Kidney (tissue), 14 donors: ENCODE data around the gene PEAK1. TPM values are rescaled to one million over a fixed set of nuclear protein-coding genes. Genes with fewer than 3 reads are reported as not detected.

Experiments
- DNase-seq, 5 donors: peaks; one replicate each; pipeline ENCODE4 v3.0.0-alpha.2; 2013 to 2020
- FAIRE-seq: peaks from 2 replicates; lab custom pipeline; 2012; peaks lifted over from hg19 to GRCh38; lab: Jason Lieb, UNC
- H3K27ac ChIP-seq, 2 donors: one replicate each; pipeline ENCODE4 v1.7.0; 2013; ENCODE audit warnings: low read depth in 2 of 2, low read length in 2 of 2, inconsistent platforms in 1 of 2
- H3K27me3 ChIP-seq: one replicate; pipeline ENCODE4 v1.7.1; 2013; ENCODE audit warnings: low read length, inconsistent platforms; ENCODE audit not compliant: control insufficient read depth, insufficient read depth
- H3K36me3 ChIP-seq, 3 donors: one replicate each; pipeline versions ENCODE4 v1.7.0 to v1.7.1; 2013; ENCODE audit warnings: low read length in 3 of 3, control low read depth in 1 of 3, inconsistent platforms in 1 of 3; ENCODE audit not compliant: insufficient read depth in 3 of 3, control insufficient read depth in 2 of 3
- H3K4me1 ChIP-seq, 3 donors: one replicate each; pipeline versions ENCODE4 v1.7.0 to v1.7.1; 2013; ENCODE audit warnings: low read length in 3 of 3, inconsistent platforms in 1 of 3, low read depth in 1 of 3; ENCODE audit not compliant: control insufficient read depth in 2 of 3, insufficient read depth in 2 of 3
- H3K4me3 ChIP-seq, 3 donors: one replicate each; pipeline versions ENCODE4 v1.7.0 to v1.8.1; 2013; ENCODE audit warnings: low read length in 3 of 3, control low read depth in 1 of 3, inconsistent platforms in 1 of 3
- H3K9ac ChIP-seq, 3 donors: one replicate each; pipeline versions ENCODE4 v1.7.0 to v1.7.1; 2013; ENCODE audit warnings: low read length in 3 of 3, control low read depth in 1 of 3, inconsistent platforms in 1 of 3
- H3K9me3 ChIP-seq, 3 donors: one replicate each; pipeline versions ENCODE4 v1.7.0 to v1.7.1; 2013; ENCODE audit warnings: low read length in 3 of 3, control low read depth in 1 of 3, inconsistent platforms in 1 of 3; ENCODE audit not compliant: control insufficient read depth in 2 of 3, insufficient read depth in 1 of 3
- CTCF ChIP-seq: IDR thresholded peaks from 3 replicates; pipeline ENCODE4 v1.5.1; 2012; ENCODE audit warnings: mild to moderate bottlenecking, moderate library complexity, borderline replicate concordance; ENCODE audit not compliant: insufficient read depth; ENCODE audit errors: extremely low read depth
- intact Hi-C: fragments of 100-400 bp; cut with DNase I; formaldehyde crosslinking; loops from one replicate; pipeline ENCODE4 v1.11.1; 2022
- polyA plus RNA-seq: library from polyadenylated mRNA; stranded (reverse); fragments of 350-450 nt; fragmentation: Illumina TruSeq; extraction: RNeasy Lipid Tissue Mini Kit (QIAGEN cat#74804); gene quantifications from one replicate; pipeline ENCODE4 v1.2.3, GENCODE V29; 2014; ENCODE audit warnings: low read depth, low replicate concordance; ENCODE audit not compliant: insufficient read depth
- total RNA-seq: library from RNA; stranded (reverse); fragmentation: NEBNext Ultra II Directional; extraction: Animal tissue kit (Norgen Biotek cat#: 25700); gene quantifications from one replicate; pipeline ENCODE4 v1.2.1, GENCODE V29; 2021
- donor health status: control.
- donor health status: control.
- donor health status: control.
- donor health status: control.
- donor health status: control.
- donor health status: DM: yes; HTN: yes; CAD: no.
- donor health status: Normal renal cell carcinoma (clear cell type).

Gene PEAK1
- total and polyA plus RNA-seq, 2 donors from 2014 or later = 2.9 to 50.3 TPM

DNA sequence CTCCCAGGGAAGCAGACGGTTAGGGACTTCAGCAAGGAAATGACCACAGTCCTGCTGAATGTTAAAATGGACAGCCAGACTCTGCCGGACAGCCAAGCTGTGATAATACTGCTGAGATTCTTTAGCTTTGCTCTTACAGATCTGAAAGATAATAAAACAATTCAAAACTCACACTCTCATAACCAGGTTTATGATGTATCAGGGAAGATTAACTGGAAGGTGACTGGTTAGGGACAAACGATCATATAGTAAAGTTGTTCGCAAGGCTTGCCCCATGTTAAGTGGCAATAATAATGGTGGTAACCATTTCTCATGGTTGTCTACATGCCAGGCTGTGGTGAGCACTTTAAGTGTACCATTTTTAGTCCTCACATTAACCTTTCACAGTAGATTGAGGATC, 304.7 kb downstream of the PEAK1 start:
- TF ChIP-seq CTCF = no peak
- no peak for FAIRE-seq
- intact Hi-C loops = loop anchor here (10.0 kb wide), 1 partner anchor 430 kb away; no protein-coding TSS in a partner anchor
- H3K27ac ChIP-seq = no peak overlapping the region
- no peaks in the 10 kb centered on the region for H3K9me3 ChIP-seq
- H3K36me3 ChIP-seq = peaks cover 0 to 6% (median 0%) of the 10 kb centered on the region in 3 donors
- no peak overlapping the region for H3K4me3 ChIP-seq
- H3K9ac ChIP-seq = no peak overlapping the region
- no peak for DNase-seq
- H3K4me1 ChIP-seq = no peaks in the 10 kb centered on the region
- H3K27me3 ChIP-seq = no peaks in the 10 kb centered on the region

- FAIRE-seq = no peak
- intact Hi-C loops = loop anchor here (10.0 kb wide), 1 partner anchor 432 kb away; no protein-coding TSS in a partner anchor
- H3K9ac ChIP-seq = no peak overlapping the region
- H3K27ac ChIP-seq = no peak overlapping the region
- H3K36me3 ChIP-seq = peaks cover 0 to 6% (median 0%) of the 10 kb centered on the region in 3 donors
- H3K27me3 ChIP-seq = no peaks in the 10 kb centered on the region
- H3K9me3 ChIP-seq = no peaks in the 10 kb centered on the region
- DNase-seq = no peak
- H3K4me1 ChIP-seq = no peaks in the 10 kb centered on the region
- no peak for TF ChIP-seq CTCF
- no peak overlapping the region for H3K4me3 ChIP-seq
Measured at GRCh38 chr15:77112838-77113504, 306.9 kb downstream of the PEAK1 start.

- no peak for TF ChIP-seq CTCF
- intact Hi-C loops = loop anchor here (10.0 kb wide), 1 partner anchor 433 kb away; no protein-coding TSS in a partner anchor
Measured at GRCh38 chr15:77111789-77112188, 308.1 kb downstream of the PEAK1 start.

More at GRCh38 chr15:77111789-77112188, 308.1 kb downstream of the PEAK1 start:
- H3K36me3 ChIP-seq = peaks cover 0 to 6% (median 0%) of the 10 kb centered on the region in 3 donors
- H3K4me1 ChIP-seq = peaks cover 4 to 8% (median 7%) of the 10 kb centered on the region in 3 donors
- no peak for FAIRE-seq
- H3K4me3 ChIP-seq = no peak overlapping the region
- H3K27me3 ChIP-seq = no peaks in the 10 kb centered on the region
- no peaks in the 10 kb centered on the region for H3K9me3 ChIP-seq
- H3K9ac ChIP-seq = no peak overlapping the region
- no peak overlapping the region for H3K27ac ChIP-seq
- no peak for DNase-seq
